ENCODE data around the gene COBL.

The COBL gene

GRCh38 chr7:51114501-51114900 lies 202.1 kb downstream of the COBL start:
- Histone ChIP-seq H3F3A (ENCODE audit: control insufficient read depth, insufficient read depth) (no peaks in the 10 kb centered on the region), H3K9me3 (ENCODE audit: control insufficient read depth, insufficient read depth, low read length) (peaks cover 6% of the 10 kb centered on the region; the same call in 1 of the 2 replicates), H3K27ac (ENCODE audit: low read depth, low read length) (no peak overlapping the region), H3K4me3 (ENCODE audit: low read length) (no peak overlapping the region), H3K36me3 (ENCODE audit: control insufficient read depth, low read length) (no peaks in the 10 kb centered on the region), H3K4me1 (ENCODE audit: control insufficient read depth, low read length) (no peaks in the 10 kb centered on the region), H3K79me2 (ENCODE audit: control insufficient read depth, low read length) (no peaks in the 10 kb centered on the region), H4K20me1 (ENCODE audit: control insufficient read depth, insufficient read depth, low read depth, low read length) (no peaks in the 10 kb centered on the region), H3K9me2 (replicated peaks; ENCODE audit: control insufficient read depth, low read length) (no peaks in the 10 kb centered on the region), H3K4me2 (ENCODE audit: low read length) (no peak overlapping the region), H3K27me3 (ENCODE audit: control insufficient read depth, low read length) (no peaks in the 10 kb centered on the region)
- TF ChIP-seq CTCF (IDR thresholded peaks at IDR 0.05; ENCODE audit: low read depth, low read length, poor library complexity, severe bottlenecking) = no peak
- no peak for TF ChIP-seq EZH2phosphoT487 (IDR thresholded peaks at IDR 0.05; ENCODE audit: borderline replicate concordance, low read length)

- H3K79me2 ChIP-seq (ENCODE audit: control insufficient read depth, low read length) = no peaks in the 10 kb centered on the region
- no peaks in the 10 kb centered on the region for H3F3A ChIP-seq (ENCODE audit: control insufficient read depth, insufficient read depth)
Measured at GRCh38 chr7:51113962-51114361, 202.6 kb downstream of the COBL start.

GRCh38 chr7:51113560-51113959 lies 203.0 kb downstream of the COBL start:
- TF ChIP-seq CTCF (IDR thresholded peaks at IDR 0.05; ENCODE audit: low read depth, low read length, poor library complexity, severe bottlenecking) (no peak), EZH2phosphoT487 (IDR thresholded peaks at IDR 0.05; ENCODE audit: borderline replicate concordance, low read length) (no peak)
- H3K36me3 ChIP-seq (ENCODE audit: control insufficient read depth, low read length) = no peaks in the 10 kb centered on the region
- H3K9me3 ChIP-seq (ENCODE audit: control insufficient read depth, insufficient read depth, low read length) = peaks cover 6% of the 10 kb centered on the region; the same call in 1 of the 2 replicates
- no peak overlapping the region for H3K4me2 ChIP-seq (ENCODE audit: low read length)
- no peak overlapping the region for H3K4me3 ChIP-seq (ENCODE audit: low read length)
- no peaks in the 10 kb centered on the region for H4K20me1 ChIP-seq (ENCODE audit: control insufficient read depth, insufficient read depth, low read depth, low read length)
- H3F3A ChIP-seq (ENCODE audit: control insufficient read depth, insufficient read depth) = no peaks in the 10 kb centered on the region
- H3K27ac ChIP-seq (ENCODE audit: low read depth, low read length) = no peak overlapping the region
- H3K4me1 ChIP-seq (ENCODE audit: control insufficient read depth, low read length) = no peaks in the 10 kb centered on the region
- no peaks in the 10 kb centered on the region for H3K79me2 ChIP-seq (ENCODE audit: control insufficient read depth, low read length)
- H3K27me3 ChIP-seq (ENCODE audit: control insufficient read depth, low read length) = no peaks in the 10 kb centered on the region
- H3K9me2 ChIP-seq (replicated peaks; ENCODE audit: control insufficient read depth, low read length) = no peaks in the 10 kb centered on the region

More at GRCh38 chr7:51113962-51114361, 202.6 kb downstream of the COBL start:
- Histone ChIP-seq H3K27ac (ENCODE audit: low read depth, low read length) (no peak overlapping the region), H3K9me3 (ENCODE audit: control insufficient read depth, insufficient read depth, low read length) (peaks cover 6% of the 10 kb centered on the region; the same call in 1 of the 2 replicates), H3K27me3 (ENCODE audit: control insufficient read depth, low read length) (no peaks in the 10 kb centered on the region), H3K4me3 (ENCODE audit: low read length) (no peak overlapping the region), H4K20me1 (ENCODE audit: control insufficient read depth, insufficient read depth, low read depth, low read length) (no peaks in the 10 kb centered on the region), H3K4me2 (ENCODE audit: low read length) (no peak overlapping the region), H3K36me3 (ENCODE audit: control insufficient read depth, low read length) (no peaks in the 10 kb centered on the region), H3K9me2 (replicated peaks; ENCODE audit: control insufficient read depth, low read length) (no peaks in the 10 kb centered on the region), H3K4me1 (ENCODE audit: control insufficient read depth, low read length) (no peaks in the 10 kb centered on the region)
- TF ChIP-seq CTCF (IDR thresholded peaks at IDR 0.05; ENCODE audit: low read depth, low read length, poor library complexity, severe bottlenecking) = no peak
